ENCODE results near the gene ARCN1.

- no peak for TF ChIP-seq GATA2 (IDR thresholded peaks at IDR 0.05; ENCODE audit: low read depth, low read length)
- TF ChIP-seq GATA3 (IDR thresholded peaks at IDR 0.05; ENCODE audit: low read depth, low read length): no peak
These were observed 36.9 kb upstream of the ARCN1 start for GRCh38 chr11:118535261-118535660.
